Vagina (tissue), 2 donors: Measurements from ENCODE around the gene FOXK1. TPM values are rescaled to one million over a fixed set of nuclear protein-coding genes. Genes with fewer than 3 reads are reported as not detected.
"Not testable (repeated sequence)": the region's sequence is repeated elsewhere in the genome, so short reads cannot be mapped to it uniquely, and the experiment has no call there.

ENCODE experiments used
- DNase-seq, 2 donors: peaks; one replicate each; pipeline ENCODE4 v3.0.0-alpha.2; 2017; ENCODE audit errors: extremely low spot score in 2 of 2
- H3K27ac ChIP-seq: fragments of 200-600 bp; sonication (generic); one replicate; pipeline ENCODE4 v1.5.1; 2019
- H3K27me3 ChIP-seq: fragments of 200-600 bp; sonication (generic); one replicate; pipeline ENCODE4 v1.5.1; 2019
- H3K36me3 ChIP-seq, 2 donors: fragments of 200-600 bp; sonication (generic); one replicate each; pipeline ENCODE4 v1.5.1; 2017 to 2019
- H3K4me1 ChIP-seq: fragments of 200-600 bp; sonication (generic); one replicate; pipeline ENCODE4 v1.5.1; 2019
- H3K4me3 ChIP-seq, 2 donors: fragments of 200-600 bp; sonication (generic); 1 replicate in 1 of 2; 2 replicates in 1 of 2; pipeline ENCODE4 v1.5.1; 2016 to 2019
- H3K9me3 ChIP-seq: fragments of 200-600 bp; sonication (generic); one replicate; pipeline ENCODE4 v1.5.1; 2019
- POLR2A ChIP-seq, 2 donors: fragments of 450-650 bp; IDR thresholded peaks; one replicate each; pipeline ENCODE4 v1.6.1; 2017; ENCODE audit warnings: antibody characterized with exemption in 2 of 2, mild to moderate bottlenecking in 2 of 2, moderate library complexity in 2 of 2
- POLR2AphosphoS5 ChIP-seq, 2 donors: sonication (generic); formaldehyde crosslinking; IDR thresholded peaks; one replicate each; pipeline ENCODE4 v1.9.0; 2017; ENCODE audit warnings: antibody characterized with exemption in 2 of 2, mild to moderate bottlenecking in 2 of 2, low read depth in 1 of 2; ENCODE audit not compliant: insufficient read depth in 1 of 2
- intact Hi-C: fragments of 100-400 bp; cut with DNase I; formaldehyde crosslinking; loops from one replicate; pipeline ENCODE4 v1.15.1; 2023
- total RNA-seq: library from RNA; depleted of rRNA; stranded (reverse); fragments of >200 nt; gene quantifications from one replicate; pipeline ENCODE4 v1.2.3, GENCODE V29; 2016
- TF ChIP-seq, protein P1 (sequence below), 3 experiments: fragments of 450-650 bp in 2 of 3; fragments of 200-600 bp in 1 of 3; sonication (generic) in 1 of 3; IDR thresholded peaks; one replicate each; pipeline ENCODE4 v1.5.1; 2017 to 2019; ENCODE audit warnings: antibody characterized with exemption in 3 of 3, mild to moderate bottlenecking in 2 of 3, moderate library complexity in 2 of 3

Gene FOXK1
- total RNA-seq, 1 donor from 2014 or later, result 28.5 TPM

DNA sequence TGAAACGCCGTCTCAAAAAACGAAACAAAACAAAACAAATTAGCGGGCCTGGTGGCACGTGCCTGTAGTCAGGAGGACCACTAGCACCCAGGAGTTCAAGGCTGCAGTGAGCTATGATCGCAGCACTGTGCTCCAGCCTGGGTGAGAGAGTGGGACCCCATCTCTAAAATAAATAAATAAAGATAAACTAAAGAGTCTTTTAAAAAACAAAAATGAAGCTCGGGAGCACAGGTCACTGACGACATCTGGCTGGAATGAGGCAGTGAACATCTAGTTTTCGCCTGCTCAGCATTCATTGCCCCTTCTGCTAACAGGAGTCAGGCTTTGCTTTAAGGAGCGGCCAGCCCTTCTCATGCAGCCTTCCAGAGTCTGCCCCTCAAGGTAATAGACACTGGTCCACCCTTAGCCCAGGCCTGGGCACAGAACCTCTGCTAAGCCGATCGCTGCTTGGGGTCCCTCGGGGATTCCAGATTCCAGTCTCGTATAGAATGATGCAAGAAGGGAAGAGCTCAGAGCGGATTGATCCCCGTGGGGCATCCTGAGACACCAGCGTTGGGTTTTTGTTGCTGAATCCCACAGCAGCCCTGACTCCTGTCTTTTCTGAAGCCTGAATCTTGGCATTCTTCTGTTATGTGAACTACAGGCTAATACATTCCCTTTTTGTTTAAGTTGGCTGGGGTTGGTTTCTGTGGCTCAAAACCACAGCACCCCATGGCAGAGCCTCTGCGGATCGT, 14.2 kb upstream of the FOXK1 start:
- intact Hi-C loops, result no loop called here
- no peaks in the 10 kb centered on the region for H3K36me3 ChIP-seq
- H3K27ac ChIP-seq, result no peak overlapping the region
- no peaks in the 10 kb centered on the region for H3K4me1 ChIP-seq
- TF ChIP-seq, protein P1, sequence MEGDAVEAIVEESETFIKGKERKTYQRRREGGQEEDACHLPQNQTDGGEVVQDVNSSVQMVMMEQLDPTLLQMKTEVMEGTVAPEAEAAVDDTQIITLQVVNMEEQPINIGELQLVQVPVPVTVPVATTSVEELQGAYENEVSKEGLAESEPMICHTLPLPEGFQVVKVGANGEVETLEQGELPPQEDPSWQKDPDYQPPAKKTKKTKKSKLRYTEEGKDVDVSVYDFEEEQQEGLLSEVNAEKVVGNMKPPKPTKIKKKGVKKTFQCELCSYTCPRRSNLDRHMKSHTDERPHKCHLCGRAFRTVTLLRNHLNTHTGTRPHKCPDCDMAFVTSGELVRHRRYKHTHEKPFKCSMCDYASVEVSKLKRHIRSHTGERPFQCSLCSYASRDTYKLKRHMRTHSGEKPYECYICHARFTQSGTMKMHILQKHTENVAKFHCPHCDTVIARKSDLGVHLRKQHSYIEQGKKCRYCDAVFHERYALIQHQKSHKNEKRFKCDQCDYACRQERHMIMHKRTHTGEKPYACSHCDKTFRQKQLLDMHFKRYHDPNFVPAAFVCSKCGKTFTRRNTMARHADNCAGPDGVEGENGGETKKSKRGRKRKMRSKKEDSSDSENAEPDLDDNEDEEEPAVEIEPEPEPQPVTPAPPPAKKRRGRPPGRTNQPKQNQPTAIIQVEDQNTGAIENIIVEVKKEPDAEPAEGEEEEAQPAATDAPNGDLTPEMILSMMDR (IDR thresholded peaks at IDR 0.05), result no peak
- TF ChIP-seq POLR2A (IDR thresholded peaks at IDR 0.05), result no peak
- TF ChIP-seq POLR2AphosphoS5 (IDR thresholded peaks at IDR 0.05; ENCODE audit: insufficient read depth in 1 of 2, low read depth in 1 of 2), result no peak
- H3K4me3 ChIP-seq, result no peak overlapping the region
- H3K27me3 ChIP-seq, result no peaks in the 10 kb centered on the region
- no peaks in the 10 kb centered on the region for H3K9me3 ChIP-seq
- DNase-seq, result no peak

DNA sequence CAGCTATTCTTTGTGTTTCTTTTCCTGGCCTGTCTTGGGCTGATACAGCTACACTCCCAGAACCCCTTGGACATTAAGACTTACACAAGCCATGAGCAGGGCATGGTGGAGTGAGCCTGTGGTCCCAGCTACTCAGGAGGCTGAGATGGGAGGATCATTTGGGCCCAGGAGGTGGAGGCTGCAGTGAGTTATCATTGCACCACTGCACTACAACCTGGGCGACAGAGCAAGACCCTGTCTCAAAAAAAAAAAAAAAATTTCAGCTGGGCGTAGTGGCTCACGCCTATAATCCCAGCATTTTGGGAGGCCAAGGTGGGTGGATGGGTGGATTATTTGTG, 13.6 kb upstream of the FOXK1 start:
- Histone ChIP-seq H3K27me3 (no peaks in the 10 kb centered on the region), H3K4me1 (no peaks in the 10 kb centered on the region), H3K9me3 (no peaks in the 10 kb centered on the region), H3K4me3 (no peak overlapping the region), H3K36me3 (no peaks in the 10 kb centered on the region), H3K27ac (no peak overlapping the region)
- intact Hi-C loops, result no loop called here
- TF ChIP-seq, protein P1 (IDR thresholded peaks at IDR 0.05), result no peak
- TF ChIP-seq POLR2A (IDR thresholded peaks at IDR 0.05) (no peak), POLR2AphosphoS5 (IDR thresholded peaks at IDR 0.05; ENCODE audit: insufficient read depth in 1 of 2, low read depth in 1 of 2) (no peak)
- no peak for DNase-seq

DNA sequence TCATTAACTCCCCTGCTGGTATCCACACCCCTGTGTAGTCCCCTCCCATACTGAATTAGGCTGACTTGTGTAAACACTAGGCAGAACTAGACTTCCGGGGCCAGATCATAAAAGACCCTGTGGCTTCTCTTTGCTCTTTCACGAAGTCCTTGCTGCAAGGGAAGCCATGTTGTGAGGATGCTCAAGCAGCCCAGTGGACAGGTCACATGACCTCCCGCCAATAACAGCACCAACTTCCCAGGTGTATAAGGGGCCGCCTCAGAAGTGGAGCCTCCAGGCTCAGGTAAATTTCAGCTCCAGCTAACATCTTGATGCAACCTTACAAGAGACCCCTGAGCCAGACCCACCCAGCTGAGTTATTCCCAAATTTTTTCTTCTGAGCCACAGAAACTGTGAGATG, 11.3 kb upstream of the FOXK1 start:
- no peak for DNase-seq
- intact Hi-C loops, result no loop called here
- no peaks in the 10 kb centered on the region for H3K36me3 ChIP-seq
- TF ChIP-seq POLR2AphosphoS5 (IDR thresholded peaks at IDR 0.05; ENCODE audit: insufficient read depth in 1 of 2, low read depth in 1 of 2) (no peak), POLR2A (IDR thresholded peaks at IDR 0.05) (no peak)
- TF ChIP-seq, protein P1 (IDR thresholded peaks at IDR 0.05), result no peak
- H3K27me3 ChIP-seq, result no peaks in the 10 kb centered on the region
- H3K27ac ChIP-seq, result no peak overlapping the region
- no peaks in the 10 kb centered on the region for H3K4me1 ChIP-seq
- no peak overlapping the region for H3K4me3 ChIP-seq
- H3K9me3 ChIP-seq, result peaks cover 4% of the 10 kb centered on the region

DNA sequence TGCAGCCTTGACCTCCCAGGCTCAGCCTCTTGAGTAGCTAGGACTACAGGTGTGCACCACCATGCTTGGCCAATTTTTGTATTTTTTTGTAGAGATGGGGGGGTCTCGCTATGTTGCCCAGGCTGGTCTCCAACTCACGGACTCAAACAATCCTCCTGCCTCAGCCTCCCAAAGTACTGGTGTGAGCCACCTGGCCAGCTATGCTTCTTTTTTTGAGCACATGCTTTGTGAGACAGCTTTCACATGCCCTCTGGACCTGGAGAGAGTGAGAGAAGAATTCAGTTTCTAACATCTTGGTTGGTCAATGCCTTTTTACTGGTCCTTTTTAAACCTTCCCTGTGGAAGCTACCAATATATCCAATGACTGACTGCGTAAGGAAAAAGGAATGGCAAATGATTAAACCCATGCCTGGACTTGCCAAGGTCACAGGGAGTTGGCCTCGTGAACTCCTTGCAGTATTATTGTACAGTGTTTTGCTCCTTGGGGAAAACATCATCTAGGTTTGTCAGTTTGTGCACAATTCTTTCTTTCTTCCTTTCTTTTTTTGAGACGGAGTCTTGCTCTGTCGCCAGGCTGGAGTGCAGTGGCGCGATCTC, 6.2 kb upstream of the FOXK1 start:
- Histone ChIP-seq H3K27me3 (no peaks in the 10 kb centered on the region), H3K4me3 (no peak overlapping the region), H3K27ac (no peak overlapping the region), H3K4me1 (no peaks in the 10 kb centered on the region), H3K9me3 (peaks cover 4% of the 10 kb centered on the region), H3K36me3 (no peaks in the 10 kb centered on the region)
- DNase-seq, result no peak
- intact Hi-C loops, result no loop called here
- TF ChIP-seq, protein P1 (IDR thresholded peaks at IDR 0.05), result no peak
- no peak for TF ChIP-seq POLR2AphosphoS5 (IDR thresholded peaks at IDR 0.05; ENCODE audit: insufficient read depth in 1 of 2, low read depth in 1 of 2)
- TF ChIP-seq POLR2A (IDR thresholded peaks at IDR 0.05), result no peak

DNA sequence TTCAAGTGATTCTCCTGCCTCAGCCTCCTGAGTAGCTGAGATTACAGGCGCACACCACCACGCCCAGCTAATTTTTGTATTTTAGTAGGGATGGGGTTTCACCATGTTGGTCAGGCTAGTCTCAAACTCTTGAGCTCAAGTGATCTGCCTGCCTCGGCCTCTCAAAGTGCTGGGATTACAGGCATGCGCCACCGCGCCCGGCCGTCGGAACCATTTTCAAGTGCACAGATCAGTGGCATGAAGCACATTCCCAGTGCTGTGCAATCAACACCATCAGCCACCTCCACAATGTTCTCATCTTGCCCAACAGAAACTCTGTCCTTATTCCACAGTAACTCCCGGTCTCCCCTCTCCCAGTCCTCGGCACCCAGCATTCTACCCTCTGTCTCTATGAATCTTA, 4.6 kb upstream of the FOXK1 start:
- H3K27ac ChIP-seq, DNase-seq, H3K9me3 ChIP-seq, H3K27me3 ChIP-seq, H3K4me1 ChIP-seq, intact Hi-C loops, H3K36me3 ChIP-seq, H3K4me3 ChIP-seq: not testable (repeated sequence)
